Ishikawa (cell line): ENCODE results near the gene DIAPH1.

ENCODE experiments used
- CEBPB ChIP-seq: IDR thresholded peaks from 2 replicates; pipeline ENCODE4 v1.6.1; 2012
- CREB1 ChIP-seq: IDR thresholded peaks from 2 replicates; pipeline ENCODE4 v1.6.1; 2012; ENCODE audit warnings: low read depth
- EGR1 ChIP-seq: IDR thresholded peaks from 2 replicates; pipeline ENCODE4 v1.6.1; 2012
- EP300 ChIP-seq: IDR thresholded peaks from 2 replicates; pipeline ENCODE4 v1.6.1; 2012; ENCODE audit warnings: borderline replicate concordance
- FOXM1 ChIP-seq: IDR thresholded peaks from 2 replicates; pipeline ENCODE4 v1.6.1; 2012; ENCODE audit warnings: low read depth, borderline replicate concordance
- MAX ChIP-seq: IDR thresholded peaks from 2 replicates; pipeline ENCODE4 v1.6.1; 2012
- NFIC ChIP-seq: IDR thresholded peaks from 2 replicates; pipeline ENCODE4 v1.6.1; 2012
- RAD21 ChIP-seq: IDR thresholded peaks from 2 replicates; pipeline ENCODE4 v1.6.1; 2012; ENCODE audit warnings: low read depth
- REST ChIP-seq: IDR thresholded peaks from 2 replicates; pipeline ENCODE4 v1.6.1; 2012; ENCODE audit warnings: low read depth, mild to moderate bottlenecking
- TAF1 ChIP-seq: IDR thresholded peaks from 2 replicates; pipeline ENCODE4 v1.6.1; 2012; ENCODE audit warnings: low read depth, mild to moderate bottlenecking
- TCF12 ChIP-seq: IDR thresholded peaks from 2 replicates; pipeline ENCODE4 v1.6.1; 2012; ENCODE audit warnings: low read depth
- TEAD4 ChIP-seq: IDR thresholded peaks from 2 replicates; pipeline ENCODE4 v1.6.1; 2012
- USF1 ChIP-seq: IDR thresholded peaks from 2 replicates; pipeline ENCODE4 v1.6.1; 2012
- YY1 ChIP-seq: IDR thresholded peaks from 2 replicates; pipeline ENCODE4 v1.6.1; 2012; ENCODE audit warnings: low read depth
- ZBTB7A ChIP-seq: IDR thresholded peaks from 2 replicates; pipeline ENCODE4 v1.6.1; 2012; ENCODE audit warnings: low read depth

Gene DIAPH1

GRCh38 chr5:141657937-141658545 lies 39.2 kb upstream of the DIAPH1 start:
- TF ChIP-seq TEAD4 (no peak), EP300 (no peak), EGR1 (no peak), TCF12 (no peak)

- TF ChIP-seq REST (no peak), TEAD4 (no peak), EP300 (no peak), MAX (no peak), TCF12 (no peak), RAD21 (no peak), FOXM1 (no peak), YY1 (no peak), EGR1 (no peak), CREB1 (no peak), CEBPB (no peak), TAF1 (no peak), ZBTB7A (no peak), USF1 (no peak), NFIC (no peak)
Observed at GRCh38 chr5:141657404-141657803, 38.6 kb upstream of the DIAPH1 start.

GRCh38 chr5:141656396-141656795 lies 37.6 kb upstream of the DIAPH1 start:
- no peak for TF ChIP-seq MAX
- TF ChIP-seq TAF1, result no peak
- TF ChIP-seq REST, result no peak
- TF ChIP-seq TCF12, result no peak
- no peak for TF ChIP-seq EP300
- no peak for TF ChIP-seq NFIC
- TF ChIP-seq FOXM1, result no peak
- no peak for TF ChIP-seq EGR1
- no peak for TF ChIP-seq CEBPB
- TF ChIP-seq RAD21, result no peak
- no peak for TF ChIP-seq USF1

GRCh38 chr5:141655020-141655419 lies 36.2 kb upstream of the DIAPH1 start:
- TF ChIP-seq RAD21 (no peak), CEBPB (no peak), REST (no peak), CREB1 (no peak), EGR1 (no peak), EP300 (no peak), NFIC (no peak), TEAD4 (no peak), MAX (no peak), TCF12 (no peak), TAF1 (no peak), ZBTB7A (no peak), YY1 (no peak), FOXM1 (no peak)
